ENCODE measurements around the gene CEPT1.

Gene CEPT1

DNA sequence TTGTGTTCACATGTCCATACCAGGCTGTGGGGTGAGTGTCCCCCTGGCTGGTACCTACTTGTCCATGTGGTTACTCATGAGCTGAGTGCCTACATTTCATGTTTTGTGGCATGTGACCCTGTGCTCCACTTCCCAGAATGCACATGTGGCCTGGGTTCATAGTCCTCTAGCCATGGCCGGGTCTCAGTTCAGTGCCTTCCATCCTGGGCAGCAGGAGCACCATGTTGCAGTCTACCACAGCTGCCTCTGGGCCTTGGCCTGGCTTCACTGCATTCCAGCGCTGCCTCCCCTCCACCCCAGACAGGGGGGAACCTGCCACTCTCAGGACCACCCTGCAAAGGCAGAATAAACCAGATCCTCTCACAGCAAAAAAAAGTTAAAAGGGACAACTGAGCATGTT, 5.5 kb downstream of the CEPT1 start:
- DNase-seq (ENCODE audit: low read depth, low spot score) = no peak
- no peak overlapping the region for H3K4me3 ChIP-seq (ENCODE audit: low read depth, low read length)
- ChIA-PET CTCF (no interaction called here), POLR2A (interaction anchor here (0.9 kb wide), 1 partner anchor 10 kb away, joined by 3 read pairs; no protein-coding TSS in a partner anchor)
- TF ChIP-seq, protein P1, sequence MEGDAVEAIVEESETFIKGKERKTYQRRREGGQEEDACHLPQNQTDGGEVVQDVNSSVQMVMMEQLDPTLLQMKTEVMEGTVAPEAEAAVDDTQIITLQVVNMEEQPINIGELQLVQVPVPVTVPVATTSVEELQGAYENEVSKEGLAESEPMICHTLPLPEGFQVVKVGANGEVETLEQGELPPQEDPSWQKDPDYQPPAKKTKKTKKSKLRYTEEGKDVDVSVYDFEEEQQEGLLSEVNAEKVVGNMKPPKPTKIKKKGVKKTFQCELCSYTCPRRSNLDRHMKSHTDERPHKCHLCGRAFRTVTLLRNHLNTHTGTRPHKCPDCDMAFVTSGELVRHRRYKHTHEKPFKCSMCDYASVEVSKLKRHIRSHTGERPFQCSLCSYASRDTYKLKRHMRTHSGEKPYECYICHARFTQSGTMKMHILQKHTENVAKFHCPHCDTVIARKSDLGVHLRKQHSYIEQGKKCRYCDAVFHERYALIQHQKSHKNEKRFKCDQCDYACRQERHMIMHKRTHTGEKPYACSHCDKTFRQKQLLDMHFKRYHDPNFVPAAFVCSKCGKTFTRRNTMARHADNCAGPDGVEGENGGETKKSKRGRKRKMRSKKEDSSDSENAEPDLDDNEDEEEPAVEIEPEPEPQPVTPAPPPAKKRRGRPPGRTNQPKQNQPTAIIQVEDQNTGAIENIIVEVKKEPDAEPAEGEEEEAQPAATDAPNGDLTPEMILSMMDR (IDR thresholded peaks at IDR 0.05; ENCODE audit: insufficient read depth, low read length, missing control alignments) = no peak

DNA sequence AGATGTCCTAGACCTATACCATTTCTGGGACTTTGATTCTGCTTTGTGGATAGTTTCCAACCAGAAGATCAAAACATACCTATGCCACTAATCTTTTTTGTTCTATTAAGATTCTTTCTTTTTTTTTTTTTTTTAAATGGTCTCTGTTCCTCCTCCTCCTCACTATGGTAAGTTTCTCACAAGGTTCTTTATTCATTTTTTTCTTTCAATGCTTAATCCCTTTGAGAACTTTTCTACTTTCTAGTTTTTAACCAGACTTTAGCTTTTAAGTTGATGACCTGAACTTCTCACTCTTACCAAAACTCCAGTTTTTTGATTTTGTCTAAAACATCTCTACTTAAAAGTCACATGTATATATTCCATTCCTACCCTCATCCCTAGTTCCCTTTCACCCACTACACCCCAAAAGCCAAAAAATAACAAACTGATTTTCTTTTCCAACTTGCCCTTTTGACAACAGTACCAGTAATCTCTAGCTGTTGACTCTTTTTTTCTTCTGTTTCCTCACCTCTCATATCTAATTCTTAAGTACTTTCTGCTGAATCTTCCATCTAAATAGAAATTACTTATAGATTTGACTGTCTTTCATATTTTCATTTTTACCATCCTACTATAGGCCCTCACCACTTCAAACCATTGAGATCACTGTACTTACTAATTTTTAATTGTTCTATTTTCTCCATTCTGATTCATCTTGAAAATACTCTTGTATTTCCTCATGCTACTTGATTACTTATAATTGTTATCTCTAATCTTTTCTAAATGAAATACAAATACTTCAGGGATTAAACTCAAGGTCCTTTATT, 6.1 kb downstream of the CEPT1 start:
- H3K4me3 ChIP-seq (ENCODE audit: low read depth, low read length) = no peak overlapping the region
- DNase-seq (ENCODE audit: low read depth, low spot score) = no peak
- ChIA-PET CTCF (no interaction called here), POLR2A (no interaction called here)
- TF ChIP-seq, protein P1 (IDR thresholded peaks at IDR 0.05; ENCODE audit: insufficient read depth, low read length, missing control alignments) = no peak

DNA sequence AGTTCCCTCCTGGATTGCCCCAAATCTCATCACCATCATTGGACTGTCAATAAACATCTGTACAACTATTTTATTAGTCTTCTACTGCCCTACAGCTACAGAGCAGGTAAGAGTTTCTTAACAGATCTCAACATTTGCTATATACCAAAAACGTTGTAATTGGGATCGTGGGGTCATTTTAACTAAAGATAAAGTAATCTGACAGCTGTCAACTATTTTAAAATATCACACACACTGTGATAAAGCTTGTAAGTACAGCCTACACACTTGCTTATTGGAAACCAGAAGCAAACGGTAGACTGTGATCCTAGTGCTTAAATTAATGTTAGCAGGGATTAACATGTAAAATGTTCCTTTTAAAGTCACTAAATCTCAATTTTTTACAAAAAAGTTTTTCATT, 7.9 kb downstream of the CEPT1 start:
- POLR2A ChIA-PET = no interaction called here

DNA sequence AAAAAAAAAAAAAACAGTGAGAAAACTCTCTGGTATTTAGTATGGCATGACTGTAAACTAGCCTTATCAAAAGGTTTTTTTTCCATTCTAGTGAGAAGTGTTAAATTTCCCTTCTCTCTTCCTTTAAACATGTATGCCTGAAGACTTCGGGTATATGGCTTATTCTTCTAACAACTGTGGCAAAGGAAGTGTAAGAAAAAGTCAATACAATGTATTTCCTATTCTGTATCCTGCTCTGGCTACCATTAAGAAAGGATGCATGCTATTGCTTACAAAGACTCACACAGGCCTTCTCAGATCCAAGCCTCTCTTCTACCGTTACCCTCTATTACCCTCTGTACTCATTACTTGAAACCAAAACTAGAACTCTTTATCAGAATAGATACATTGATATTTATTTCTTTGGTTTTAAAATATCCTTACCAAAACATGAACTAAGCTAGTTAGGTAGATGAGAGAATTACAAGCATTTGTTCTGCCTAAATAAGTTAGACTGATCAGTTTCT, 8.4 kb downstream of the CEPT1 start:
- H3K4me3 ChIP-seq (ENCODE audit: low read depth, low read length) = no peak overlapping the region
- no peak for DNase-seq (ENCODE audit: low read depth, low spot score)
- ChIA-PET CTCF (interaction anchor here (1.0 kb wide), 1 partner anchor 11 kb away, joined by 3 read pairs; no protein-coding TSS in a partner anchor), POLR2A (no interaction called here)
- TF ChIP-seq, protein P1 (IDR thresholded peaks at IDR 0.05; ENCODE audit: insufficient read depth, low read length, missing control alignments) = no peak

More for the DNA sequence above, 7.9 kb downstream of the CEPT1 start:
- DNase-seq (ENCODE audit: low read depth, low spot score) = no peak
- TF ChIP-seq, protein P1 (IDR thresholded peaks at IDR 0.05; ENCODE audit: insufficient read depth, low read length, missing control alignments) = no peak
- CTCF ChIA-PET = no interaction called here
- no peak overlapping the region for H3K4me3 ChIP-seq (ENCODE audit: low read depth, low read length)

DNA sequence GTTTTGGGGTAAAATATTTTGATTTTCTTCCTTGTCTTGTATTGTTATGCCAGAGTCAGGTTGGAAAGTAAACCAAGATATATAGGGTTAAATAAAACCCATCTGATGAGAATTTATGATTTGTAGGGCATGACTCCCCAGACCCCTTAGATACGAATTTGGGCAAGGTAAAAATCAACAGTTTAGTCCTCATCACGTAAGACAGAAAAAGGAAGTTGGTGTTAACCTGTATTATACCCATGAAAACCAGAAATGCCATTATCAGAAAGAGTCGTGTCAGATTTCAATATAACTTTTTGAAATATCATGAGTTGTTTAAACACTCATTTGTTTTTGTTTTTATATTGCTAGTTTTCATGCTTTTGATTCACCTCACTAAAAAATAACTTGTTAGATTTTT, 11.8 kb downstream of the CEPT1 start:
- CTCF ChIA-PET = no interaction called here
- TF ChIP-seq, protein P1 (IDR thresholded peaks at IDR 0.05; ENCODE audit: insufficient read depth, low read length, missing control alignments) = no peak
- no peak for DNase-seq (ENCODE audit: low read depth, low spot score)
- no peak overlapping the region for H3K4me3 ChIP-seq (ENCODE audit: low read depth, low read length)
- POLR2A ChIA-PET = no interaction called here
